Type B pancreatic cell (in vitro differentiated cells): Measurements from ENCODE around the gene ARHGEF7. TPM values are rescaled to one million over a fixed set of nuclear protein-coding genes. Genes with fewer than 3 reads are reported as not detected.

ENCODE experiments used
- DNase-seq: peaks from one replicate; pipeline ENCODE4 v3.0.0; 2021; ENCODE audit warnings: mixed read lengths; ENCODE audit not compliant: unreplicated experiment; ENCODE audit errors: extremely low spot score
- H3K27ac Mint-ChIP-seq: 2 replicates; pipeline ENCODE4 v1.8.0; 2021; ENCODE audit warnings: mild to moderate bottlenecking, mixed read lengths
- H3K27me3 Mint-ChIP-seq: 2 replicates; pipeline ENCODE4 v1.8.0; 2021; ENCODE audit warnings: mixed read lengths
- H3K36me3 Mint-ChIP-seq: 2 replicates; pipeline ENCODE4 v1.8.0; 2021; ENCODE audit warnings: mixed read lengths
- H3K4me1 Mint-ChIP-seq: one replicate; pipeline ENCODE4 v1.8.0; 2021; ENCODE audit warnings: mixed read lengths; ENCODE audit not compliant: unreplicated experiment
- H3K4me3 Mint-ChIP-seq: 2 replicates; pipeline ENCODE4 v1.8.0; 2021; ENCODE audit warnings: mild to moderate bottlenecking, mixed read lengths
- H3K9me3 Mint-ChIP-seq: 2 replicates; pipeline ENCODE4 v1.8.0; 2021; ENCODE audit warnings: mixed read lengths
- total RNA-seq: library from RNA; stranded (reverse); gene quantifications from 2 replicates; pipeline ENCODE4 v1.2.1, GENCODE V29; 2021; ENCODE audit warnings: low replicate concordance
- TF ChIP-seq, protein P1 (sequence below): fragments of 200-600 bp; sonication (generic); conservative IDR thresholded peaks from 2 replicates; pipeline ENCODE4 v1.5.0; 2021; ENCODE audit warnings: antibody characterized with exemption, mild to moderate bottlenecking

The ARHGEF7 gene
- total RNA-seq, 1 donor from 2014 or later: 103 TPM

DNA sequence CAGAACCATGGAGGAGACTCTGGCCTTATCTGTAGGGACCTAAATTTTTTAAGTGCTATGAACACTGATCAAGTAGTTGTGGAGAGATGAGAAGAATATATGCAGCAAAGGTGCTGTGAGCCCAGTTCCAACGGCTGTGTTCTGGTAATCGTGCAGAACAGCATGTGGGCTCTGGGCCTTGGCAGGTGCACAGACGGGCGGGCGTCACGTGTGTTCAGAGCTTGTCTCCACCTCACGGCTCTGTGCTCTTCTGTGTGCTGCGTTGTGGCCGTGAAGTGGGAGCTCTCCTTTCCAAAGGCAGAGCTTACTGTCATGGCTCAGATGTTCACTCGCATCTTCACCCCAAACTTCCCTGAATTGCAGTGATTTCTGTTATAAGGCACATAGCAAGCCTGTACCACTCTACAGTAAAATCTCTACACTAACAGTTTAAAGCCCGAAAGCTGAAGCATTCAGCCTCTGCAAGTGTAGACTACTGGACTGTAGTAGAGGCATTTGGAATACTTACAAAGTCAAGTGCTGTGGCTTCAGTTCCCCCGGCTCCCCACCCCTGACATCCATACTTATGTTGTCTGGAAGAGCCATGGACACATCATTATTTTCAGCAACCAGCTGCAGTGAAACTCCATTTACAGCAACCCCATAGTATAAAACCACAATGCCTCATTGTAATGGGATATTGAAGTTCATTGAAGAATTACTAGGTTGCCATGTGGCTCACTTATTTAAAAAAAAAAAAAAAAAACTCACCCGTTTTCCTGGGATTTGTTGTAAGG is 177.8 kb downstream of the ARHGEF7 start:
- Mint-ChIP-seq H3K4me1 (no peaks in the 10 kb centered on the region), H3K36me3 (peaks cover 16% of the 10 kb centered on the region), H3K27ac (no peak overlapping the region), H3K4me3 (no peak overlapping the region), H3K9me3 (no peaks in the 10 kb centered on the region), H3K27me3 (no peaks in the 10 kb centered on the region)
- TF ChIP-seq, protein P1, sequence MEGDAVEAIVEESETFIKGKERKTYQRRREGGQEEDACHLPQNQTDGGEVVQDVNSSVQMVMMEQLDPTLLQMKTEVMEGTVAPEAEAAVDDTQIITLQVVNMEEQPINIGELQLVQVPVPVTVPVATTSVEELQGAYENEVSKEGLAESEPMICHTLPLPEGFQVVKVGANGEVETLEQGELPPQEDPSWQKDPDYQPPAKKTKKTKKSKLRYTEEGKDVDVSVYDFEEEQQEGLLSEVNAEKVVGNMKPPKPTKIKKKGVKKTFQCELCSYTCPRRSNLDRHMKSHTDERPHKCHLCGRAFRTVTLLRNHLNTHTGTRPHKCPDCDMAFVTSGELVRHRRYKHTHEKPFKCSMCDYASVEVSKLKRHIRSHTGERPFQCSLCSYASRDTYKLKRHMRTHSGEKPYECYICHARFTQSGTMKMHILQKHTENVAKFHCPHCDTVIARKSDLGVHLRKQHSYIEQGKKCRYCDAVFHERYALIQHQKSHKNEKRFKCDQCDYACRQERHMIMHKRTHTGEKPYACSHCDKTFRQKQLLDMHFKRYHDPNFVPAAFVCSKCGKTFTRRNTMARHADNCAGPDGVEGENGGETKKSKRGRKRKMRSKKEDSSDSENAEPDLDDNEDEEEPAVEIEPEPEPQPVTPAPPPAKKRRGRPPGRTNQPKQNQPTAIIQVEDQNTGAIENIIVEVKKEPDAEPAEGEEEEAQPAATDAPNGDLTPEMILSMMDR: no peak
- no peak for DNase-seq

DNA sequence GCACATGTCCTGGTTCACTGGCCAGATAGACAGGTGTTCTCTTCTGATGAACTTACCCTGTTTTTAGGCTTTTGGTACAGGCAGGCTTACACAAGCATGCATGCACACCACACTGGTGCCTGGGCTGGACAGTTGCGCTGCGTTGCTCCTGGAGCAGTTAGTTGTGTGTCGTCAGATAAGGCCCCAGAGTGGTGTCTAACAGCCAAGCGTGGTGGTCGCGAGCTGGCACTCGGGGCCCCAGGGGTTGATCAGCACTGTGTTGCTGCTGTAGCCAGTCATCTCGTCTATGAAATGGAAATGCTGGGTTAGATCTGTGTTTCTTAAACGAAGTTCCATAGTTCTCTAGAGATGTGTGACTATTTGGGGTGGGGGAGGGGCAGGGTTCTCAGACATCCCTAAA is 180.8 kb downstream of the ARHGEF7 start:
- H3K27ac Mint-ChIP-seq: no peak overlapping the region
- no peak for DNase-seq
- no peaks in the 10 kb centered on the region for H3K9me3 Mint-ChIP-seq
- no peaks in the 10 kb centered on the region for H3K4me1 Mint-ChIP-seq
- peaks cover 12% of the 10 kb centered on the region for H3K36me3 Mint-ChIP-seq
- TF ChIP-seq, protein P1: no peak
- H3K27me3 Mint-ChIP-seq: no peaks in the 10 kb centered on the region
- no peak overlapping the region for H3K4me3 Mint-ChIP-seq

DNA sequence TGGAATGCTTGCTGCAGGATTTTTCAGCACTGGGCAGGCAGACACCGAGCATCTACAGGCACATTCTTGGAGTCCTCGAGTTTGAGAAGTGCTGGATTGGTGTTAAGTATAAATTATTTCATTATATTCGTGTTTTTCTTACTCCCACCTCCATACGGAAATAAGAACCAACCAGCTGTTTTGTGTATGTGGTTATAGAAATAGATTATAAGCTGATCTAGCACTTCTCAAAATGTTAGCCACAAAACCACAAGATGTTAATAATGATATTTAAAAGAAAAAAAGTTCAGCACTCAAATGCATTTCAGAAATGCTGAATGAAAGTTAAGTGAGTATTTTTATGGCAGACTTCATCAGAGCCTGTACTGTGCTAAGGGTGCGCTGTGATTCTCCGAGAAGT is 181.3 kb downstream of the ARHGEF7 start:
- no peak overlapping the region for H3K27ac Mint-ChIP-seq
- no peak overlapping the region for H3K4me3 Mint-ChIP-seq
- no peak for DNase-seq
- no peaks in the 10 kb centered on the region for H3K4me1 Mint-ChIP-seq
- TF ChIP-seq, protein P1: no peak
- H3K27me3 Mint-ChIP-seq: no peaks in the 10 kb centered on the region
- peaks cover 16% of the 10 kb centered on the region for H3K36me3 Mint-ChIP-seq
- H3K9me3 Mint-ChIP-seq: no peaks in the 10 kb centered on the region

DNA sequence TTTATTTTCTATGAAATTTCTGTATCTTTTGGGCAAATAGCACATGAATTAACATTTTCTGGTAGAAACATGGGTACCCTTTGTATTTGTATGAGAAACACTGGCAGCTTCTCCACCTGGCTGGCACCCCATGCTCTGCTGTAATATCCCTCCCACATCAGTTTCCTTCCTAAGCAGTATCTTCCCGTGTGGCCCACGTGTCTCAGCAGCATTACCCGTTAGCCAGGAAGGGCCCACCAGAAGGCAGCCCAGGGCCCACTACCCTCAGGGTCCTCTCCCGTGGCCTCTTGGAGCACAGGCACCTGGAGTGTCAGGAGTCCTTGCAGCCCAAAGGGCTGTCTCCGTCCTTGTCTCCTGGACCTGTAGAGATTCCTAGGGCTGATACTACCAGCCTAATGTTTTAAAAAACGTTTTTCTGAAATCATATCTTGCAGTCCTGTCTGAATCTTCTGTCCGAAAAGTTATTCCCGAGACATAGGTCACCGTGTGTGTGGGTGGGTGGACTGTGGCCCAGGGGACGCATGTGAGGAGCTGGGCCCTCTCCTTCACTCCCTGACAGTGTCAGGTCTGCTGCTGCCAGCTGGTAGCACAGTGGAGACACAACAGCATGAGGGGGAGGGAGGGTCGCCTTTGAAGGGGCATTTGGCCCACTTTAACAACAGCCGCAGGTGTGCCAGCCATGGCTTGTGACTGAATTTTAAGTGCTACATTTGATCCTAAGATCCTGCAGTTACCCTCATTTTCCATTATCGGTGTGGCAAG is 183.3 kb downstream of the ARHGEF7 start:
- Mint-ChIP-seq H3K4me3 (no peak overlapping the region), H3K36me3 (peaks cover 13% of the 10 kb centered on the region), H3K27ac (no peak overlapping the region), H3K9me3 (no peaks in the 10 kb centered on the region), H3K27me3 (no peaks in the 10 kb centered on the region), H3K4me1 (no peaks in the 10 kb centered on the region)
- no peak for DNase-seq
- TF ChIP-seq, protein P1: no peak

DNA sequence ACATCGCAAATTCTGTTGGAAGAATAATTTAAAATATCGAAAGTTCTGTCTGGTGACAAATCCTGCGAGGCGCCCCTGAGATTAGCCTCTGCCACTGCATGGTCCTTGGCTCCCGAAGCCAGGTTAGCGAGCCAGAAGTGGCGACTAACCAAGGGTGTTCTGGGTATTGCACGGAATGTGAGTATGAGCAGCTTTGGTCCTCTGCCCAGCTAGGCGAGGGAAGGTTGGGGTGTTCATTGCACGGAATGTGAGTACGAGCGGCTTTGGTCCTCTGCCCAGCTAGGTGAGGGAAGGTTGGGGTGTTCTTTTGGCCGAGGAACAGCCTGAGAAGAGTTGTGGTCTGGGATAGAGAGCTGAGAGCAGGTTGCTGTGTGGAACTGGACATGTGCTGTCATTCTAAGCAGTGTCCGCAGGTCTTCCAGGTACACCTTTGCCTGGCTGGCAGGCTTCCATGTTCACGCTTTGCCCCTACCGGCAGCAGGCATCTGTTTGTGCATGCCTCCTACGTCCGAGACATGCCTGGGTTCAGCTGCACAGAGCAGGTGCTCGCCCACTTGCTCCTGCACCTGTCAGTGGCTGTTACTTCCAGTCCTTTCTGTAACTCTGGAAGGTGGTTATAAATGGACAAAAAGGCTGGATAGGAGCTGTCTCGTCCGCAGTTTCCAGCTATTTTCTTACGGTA is 187.1 kb downstream of the ARHGEF7 start:
- no peaks in the 10 kb centered on the region for H3K4me1 Mint-ChIP-seq
- H3K9me3 Mint-ChIP-seq: no peaks in the 10 kb centered on the region
- TF ChIP-seq, protein P1: no peak
- peaks cover 39% of the 10 kb centered on the region for H3K36me3 Mint-ChIP-seq
- no peak overlapping the region for H3K4me3 Mint-ChIP-seq
- no peaks in the 10 kb centered on the region for H3K27me3 Mint-ChIP-seq
- H3K27ac Mint-ChIP-seq: no peak overlapping the region
- no peak for DNase-seq
